PFSK-1 (cell line): ENCODE data around the gene KIAA1210.

Source experiments
- POLR2AphosphoS5 ChIP-seq: IDR thresholded peaks from 2 replicates; pipeline ENCODE4 v1.6.1; 2012; ENCODE audit warnings: low read depth, mild to moderate bottlenecking, control low read depth, low read length, moderate library complexity
- SIN3A ChIP-seq: IDR thresholded peaks from 2 replicates; pipeline ENCODE4 v1.6.1; 2012; ENCODE audit warnings: mild to moderate bottlenecking, low read length, moderate library complexity, borderline replicate concordance; ENCODE audit not compliant: insufficient read depth
- TAF1 ChIP-seq: IDR thresholded peaks from 2 replicates; pipeline ENCODE4 v1.6.1; 2012; ENCODE audit warnings: low read length, control low read depth, borderline replicate concordance; ENCODE audit not compliant: insufficient read depth
- TF ChIP-seq, protein P1 (sequence below), 2 experiments: IDR thresholded peaks; 2 replicates each; pipeline versions ENCODE4 v1.6.1 to v1.8.0; 2011 to 2012; ENCODE audit warnings: low read depth in 2 of 2, low read length in 2 of 2, control low read depth in 1 of 2, inconsistent platforms in 1 of 2, mild to moderate bottlenecking in 1 of 2, moderate library complexity in 1 of 2; ENCODE audit not compliant: insufficient read depth in 1 of 2

- TF ChIP-seq SIN3A (no peak), TAF1 (no peak), POLR2AphosphoS5 (no peak)
- TF ChIP-seq, protein P1, sequence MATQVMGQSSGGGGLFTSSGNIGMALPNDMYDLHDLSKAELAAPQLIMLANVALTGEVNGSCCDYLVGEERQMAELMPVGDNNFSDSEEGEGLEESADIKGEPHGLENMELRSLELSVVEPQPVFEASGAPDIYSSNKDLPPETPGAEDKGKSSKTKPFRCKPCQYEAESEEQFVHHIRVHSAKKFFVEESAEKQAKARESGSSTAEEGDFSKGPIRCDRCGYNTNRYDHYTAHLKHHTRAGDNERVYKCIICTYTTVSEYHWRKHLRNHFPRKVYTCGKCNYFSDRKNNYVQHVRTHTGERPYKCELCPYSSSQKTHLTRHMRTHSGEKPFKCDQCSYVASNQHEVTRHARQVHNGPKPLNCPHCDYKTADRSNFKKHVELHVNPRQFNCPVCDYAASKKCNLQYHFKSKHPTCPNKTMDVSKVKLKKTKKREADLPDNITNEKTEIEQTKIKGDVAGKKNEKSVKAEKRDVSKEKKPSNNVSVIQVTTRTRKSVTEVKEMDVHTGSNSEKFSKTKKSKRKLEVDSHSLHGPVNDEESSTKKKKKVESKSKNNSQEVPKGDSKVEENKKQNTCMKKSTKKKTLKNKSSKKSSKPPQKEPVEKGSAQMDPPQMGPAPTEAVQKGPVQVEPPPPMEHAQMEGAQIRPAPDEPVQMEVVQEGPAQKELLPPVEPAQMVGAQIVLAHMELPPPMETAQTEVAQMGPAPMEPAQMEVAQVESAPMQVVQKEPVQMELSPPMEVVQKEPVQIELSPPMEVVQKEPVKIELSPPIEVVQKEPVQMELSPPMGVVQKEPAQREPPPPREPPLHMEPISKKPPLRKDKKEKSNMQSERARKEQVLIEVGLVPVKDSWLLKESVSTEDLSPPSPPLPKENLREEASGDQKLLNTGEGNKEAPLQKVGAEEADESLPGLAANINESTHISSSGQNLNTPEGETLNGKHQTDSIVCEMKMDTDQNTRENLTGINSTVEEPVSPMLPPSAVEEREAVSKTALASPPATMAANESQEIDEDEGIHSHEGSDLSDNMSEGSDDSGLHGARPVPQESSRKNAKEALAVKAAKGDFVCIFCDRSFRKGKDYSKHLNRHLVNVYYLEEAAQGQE (IDR thresholded peaks at IDR 0.05; ENCODE audit: insufficient read depth in 1 of 2, low read depth in 2 of 2, low read length in 2 of 2) = no peak
Measured at GRCh38 chrX:119101168-119101567, 26.4 kb downstream of the KIAA1210 start.
